Stimulated activated CD8-positive, alpha-beta memory T cell treated with anti-CD3 and anti-CD28 coated beads, Interleukin-15, amount 100 ng/mL, for 48 hours (primary cell): Measurements from ENCODE around the gene EIPR1.

Experiments
- DNase-seq, 2 donors: peaks; one replicate each; pipeline ENCODE4 v3.0.0-alpha.2; 2020; ENCODE audit warnings: low read depth in 2 of 2

The EIPR1 gene

GRCh38 chr2:3174626-3175567 lies 202.7 kb downstream of the EIPR1 start:
- DNase-seq, result no peak

- DNase-seq, result no peak
Measured at GRCh38 chr2:3173031-3173430, 204.6 kb downstream of the EIPR1 start.

DNA sequence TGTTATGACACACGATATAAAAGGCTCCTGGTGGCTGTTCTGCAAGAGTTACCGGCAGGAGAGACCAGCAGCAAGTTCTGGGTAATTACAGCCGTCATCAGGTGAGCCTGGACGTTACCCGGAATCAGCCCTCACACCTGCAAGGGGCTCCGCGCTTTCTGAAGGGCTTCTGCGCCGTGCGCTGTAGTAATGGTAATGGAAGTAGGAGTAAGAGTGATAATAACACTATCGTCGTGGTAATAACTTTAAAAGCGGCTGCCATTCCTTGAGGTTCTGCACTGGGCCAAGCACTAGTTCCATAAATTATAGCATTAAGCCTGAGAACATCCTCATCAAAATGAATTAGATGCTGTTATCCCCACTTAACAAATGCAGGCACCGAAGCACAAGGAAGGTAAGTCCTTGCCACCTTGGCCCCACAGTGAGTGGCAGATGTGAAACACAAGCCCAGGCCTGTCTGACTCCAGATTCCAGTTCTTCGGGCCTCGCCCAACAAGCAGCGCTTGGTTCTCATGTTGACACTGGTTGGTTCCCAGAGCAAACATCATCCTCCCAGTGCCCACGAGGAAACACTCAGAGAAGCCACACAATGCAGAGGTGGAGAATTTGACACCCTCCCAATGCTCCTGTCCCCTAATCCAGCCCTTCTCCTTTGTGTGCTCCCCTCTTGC lies 205.2 kb downstream of the EIPR1 start:
- no peak for DNase-seq

DNA sequence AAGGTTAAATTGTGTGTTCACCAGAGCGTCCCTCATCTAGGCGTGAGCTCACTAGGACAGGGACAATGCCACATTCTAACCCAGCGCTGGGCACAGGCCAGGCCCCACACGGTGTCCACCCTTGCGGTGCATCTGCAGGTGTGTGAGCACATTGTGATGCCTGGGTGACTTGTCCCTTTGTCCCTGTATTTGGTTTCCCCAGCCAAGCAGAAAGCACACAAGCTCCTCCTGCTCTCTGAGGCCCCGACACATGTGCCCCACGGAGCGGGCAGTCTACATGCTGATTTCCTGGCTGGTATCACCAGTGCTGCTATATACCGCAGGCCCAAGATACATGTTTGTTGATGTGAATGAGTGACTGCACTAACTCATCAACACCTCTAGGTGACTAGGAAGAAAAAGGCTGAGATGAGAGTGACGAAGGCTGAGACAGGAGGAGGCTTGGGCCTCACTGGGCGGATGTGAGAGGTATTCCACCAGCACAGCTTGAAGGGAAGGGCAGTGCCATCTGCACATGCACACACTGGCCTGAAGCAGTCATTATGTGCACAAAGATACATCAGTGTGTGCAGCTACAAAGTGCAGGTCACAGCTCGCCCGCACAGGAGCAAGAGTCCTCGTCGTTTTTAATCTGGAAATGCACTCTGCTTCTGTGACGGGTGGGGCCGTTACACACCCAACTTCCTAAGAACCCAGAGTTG lies 205.9 kb downstream of the EIPR1 start:
- DNase-seq, result no peak

DNA sequence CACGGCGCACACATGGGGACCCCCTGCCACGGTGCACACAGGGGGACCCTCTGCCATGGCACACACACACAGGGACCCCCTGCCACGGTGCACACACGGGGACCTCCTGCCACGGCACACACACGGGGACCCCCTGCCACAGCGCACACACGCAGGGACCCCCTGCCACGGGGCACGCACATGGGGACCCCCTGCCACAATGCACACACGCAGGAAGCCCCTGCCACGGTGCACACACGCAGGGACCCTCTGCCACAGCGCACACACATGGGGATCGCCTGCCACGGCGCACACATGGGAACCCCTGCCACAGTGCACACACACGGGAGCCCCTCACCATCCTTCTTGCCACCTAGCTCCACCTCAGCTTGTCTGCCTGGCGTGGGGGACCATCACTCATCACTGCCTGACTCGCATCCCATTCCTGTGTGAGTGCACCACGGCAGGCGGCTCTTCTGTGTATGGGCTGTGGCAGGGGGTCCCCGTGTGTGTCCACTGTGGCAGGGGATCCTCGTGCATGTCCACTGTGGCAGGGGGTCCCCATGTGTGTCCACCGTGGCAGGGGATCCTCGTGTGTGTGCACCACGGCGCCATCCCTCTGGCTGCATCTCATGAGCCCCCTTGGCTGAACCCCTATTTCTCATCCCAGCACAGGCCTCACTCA lies 206.7 kb downstream of the EIPR1 start:
- DNase-seq, result no peak

DNA sequence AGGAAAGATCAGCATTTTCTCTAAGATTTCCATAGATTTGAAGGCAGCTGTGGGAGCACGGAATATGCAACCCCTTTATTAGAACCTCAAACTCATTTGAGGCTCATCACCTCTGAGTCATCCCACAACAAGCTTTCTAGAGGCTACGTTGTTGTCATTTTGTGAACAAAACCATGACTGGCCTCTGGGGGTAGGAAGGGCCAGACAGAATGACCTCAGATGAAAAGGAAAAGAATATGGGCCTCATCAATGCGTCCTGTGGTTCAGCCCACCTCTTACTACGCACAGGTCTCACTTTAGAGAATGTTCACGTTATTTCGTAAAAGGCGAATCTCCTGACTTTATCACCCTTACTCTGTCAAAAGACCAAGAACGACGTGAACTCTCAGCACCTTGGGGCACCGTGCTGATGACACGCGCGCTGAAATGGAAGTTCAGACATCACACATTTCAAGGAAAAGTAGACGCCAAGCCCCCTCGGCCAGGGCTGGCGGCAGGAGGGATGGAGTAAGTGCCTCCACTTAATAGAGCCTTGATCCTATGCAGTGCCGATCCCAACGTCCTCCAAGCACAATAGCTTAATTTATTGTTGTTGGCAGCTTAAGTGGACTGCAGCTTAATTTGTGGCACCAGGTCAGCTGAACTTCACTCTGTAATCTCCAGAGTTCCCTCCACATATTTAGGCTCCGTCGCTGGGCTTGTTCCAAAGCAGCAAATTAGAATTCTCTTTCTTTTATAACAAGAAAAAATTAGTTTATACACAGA lies 208.3 kb downstream of the EIPR1 start:
- no peak for DNase-seq

- no peak for DNase-seq
Measured at GRCh38 chr2:3168230-3168891, 209.3 kb downstream of the EIPR1 start.

- no peak for DNase-seq
Measured at GRCh38 chr2:3163401-3163800, 214.2 kb downstream of the EIPR1 start.

DNA sequence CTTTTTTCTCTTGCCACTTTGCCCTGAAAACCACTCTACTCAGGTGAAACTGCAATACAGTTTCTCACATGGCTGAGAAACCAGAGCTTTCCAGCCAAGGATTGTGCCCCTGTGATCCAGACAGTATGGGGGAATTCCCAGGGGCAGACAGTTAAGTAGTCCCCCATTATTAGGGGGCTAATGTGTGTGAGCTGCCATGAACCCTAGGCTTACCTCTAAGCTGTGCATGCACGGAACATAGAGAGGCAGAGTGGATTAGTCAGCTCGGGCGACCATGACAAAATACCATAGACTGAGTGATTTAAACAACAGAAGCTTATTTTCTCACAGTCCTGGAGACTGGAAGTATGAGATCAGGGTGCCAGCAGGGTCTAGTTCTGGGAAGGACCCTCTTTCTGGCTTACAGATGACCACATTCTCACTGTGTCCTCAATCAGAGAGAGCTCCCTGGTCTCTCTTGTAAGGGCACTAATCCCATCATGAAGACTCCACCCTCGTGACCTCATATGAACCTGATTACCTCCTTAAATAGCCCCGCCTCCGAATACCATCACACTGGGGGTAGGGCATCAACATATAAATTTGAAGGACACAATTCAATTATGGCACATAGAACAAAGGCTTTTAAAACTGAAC lies 215.1 kb downstream of the EIPR1 start:
- no peak for DNase-seq

GRCh38 chr2:3160751-3161330 lies 216.8 kb downstream of the EIPR1 start:
- no peak for DNase-seq

- no peak for DNase-seq
Measured at GRCh38 chr2:3159782-3160545, 217.7 kb downstream of the EIPR1 start.

DNA sequence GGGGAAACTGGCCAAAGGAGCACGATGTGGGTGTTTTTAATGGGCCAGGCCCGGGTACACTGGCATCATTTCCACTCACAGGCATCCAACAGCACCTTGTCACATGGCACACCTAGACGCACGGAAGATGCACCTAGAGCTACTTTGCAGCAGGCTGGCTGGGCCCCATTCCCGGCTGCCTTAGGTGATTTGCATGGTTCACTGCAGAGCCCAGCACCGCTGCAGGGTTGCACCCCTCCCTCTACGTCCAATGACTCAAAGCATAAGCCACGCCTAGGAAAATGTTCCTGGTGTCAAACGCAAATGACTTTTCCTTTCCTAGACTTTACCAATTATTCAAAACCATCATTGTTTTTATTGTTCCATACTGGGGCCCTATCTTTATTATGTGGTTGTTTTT lies 222.9 kb downstream of the EIPR1 start:
- DNase-seq, result no peak

- DNase-seq, result no peak
Measured at GRCh38 chr2:3154146-3154545, 223.5 kb downstream of the EIPR1 start.

GRCh38 chr2:3151153-3151918 lies 226.3 kb downstream of the EIPR1 start:
- no peak for DNase-seq

GRCh38 chr2:3149441-3150217 lies 228.0 kb downstream of the EIPR1 start:
- no peak for DNase-seq

DNA sequence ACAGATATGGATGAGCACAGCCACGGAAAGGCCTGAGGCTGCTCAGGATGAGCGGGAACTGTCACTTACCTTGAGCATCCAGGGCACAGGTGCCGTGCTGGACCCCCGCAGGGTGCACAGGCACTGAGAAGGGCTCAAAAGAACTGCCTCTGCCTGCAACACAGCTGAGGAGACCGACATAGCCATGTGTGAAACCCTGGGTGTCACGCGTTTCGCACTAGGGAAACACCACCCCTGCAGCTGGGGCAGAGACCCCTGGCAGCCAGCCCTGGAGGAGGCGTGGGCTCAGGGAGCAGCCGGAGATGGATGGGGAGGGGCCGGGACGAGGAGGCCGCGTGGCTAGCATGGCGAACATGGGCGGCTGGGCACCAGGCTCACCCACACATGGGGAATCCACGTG lies 228.9 kb downstream of the EIPR1 start:
- DNase-seq, result no peak
